Measurements from ENCODE around the gene LAMTOR1. TPM values are rescaled to one million over a fixed set of nuclear protein-coding genes. Genes with fewer than 3 reads are reported as not detected.

Gene LAMTOR1
- polyA plus RNA-seq, 4 donors: 112 to 127 (median 119) TPM

DNA sequence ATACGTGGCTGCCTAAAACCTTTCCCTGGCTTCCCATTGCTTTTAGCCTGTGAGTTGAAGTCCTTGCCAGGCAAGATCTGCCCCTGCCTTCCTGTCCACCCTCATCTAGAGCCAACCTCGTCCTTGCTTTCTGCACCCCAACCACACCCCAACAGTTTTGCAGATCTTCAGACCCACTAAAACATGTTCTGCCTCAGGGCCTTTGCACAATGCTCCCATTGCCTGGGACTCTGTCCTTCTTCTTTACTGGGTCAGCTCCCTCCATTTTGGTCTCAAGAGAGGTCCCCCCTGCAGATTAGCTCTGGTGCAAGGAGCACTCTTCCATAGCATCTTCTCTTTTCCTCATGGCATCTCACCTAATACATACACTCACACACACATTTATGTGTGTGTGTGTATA, 17.8 kb upstream of the LAMTOR1 start:
- DNase-seq (ENCODE audit: low read depth in 4 of 4, low spot score in 2 of 4): no peak

DNA sequence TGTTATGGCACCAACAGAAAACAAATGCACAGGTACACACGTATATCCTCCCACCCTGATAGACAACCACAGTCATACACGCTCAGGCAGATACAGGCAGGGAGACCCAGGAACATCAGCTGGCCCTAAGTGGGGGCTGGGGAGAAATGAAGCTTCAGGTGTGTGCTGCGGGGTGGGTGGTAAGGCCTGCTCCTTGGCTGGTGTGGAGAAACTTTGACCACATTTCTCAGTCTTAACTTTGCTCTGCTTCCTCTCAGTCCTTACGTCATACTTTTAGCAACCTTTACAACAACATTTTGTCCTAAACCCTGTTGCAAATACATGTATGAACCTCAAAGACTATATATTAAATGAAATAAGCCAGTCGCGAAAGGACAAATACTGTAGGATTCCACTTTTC, 16.1 kb upstream of the LAMTOR1 start:
- DNase-seq (ENCODE audit: low read depth in 4 of 4, low spot score in 2 of 4): no peak

DNA sequence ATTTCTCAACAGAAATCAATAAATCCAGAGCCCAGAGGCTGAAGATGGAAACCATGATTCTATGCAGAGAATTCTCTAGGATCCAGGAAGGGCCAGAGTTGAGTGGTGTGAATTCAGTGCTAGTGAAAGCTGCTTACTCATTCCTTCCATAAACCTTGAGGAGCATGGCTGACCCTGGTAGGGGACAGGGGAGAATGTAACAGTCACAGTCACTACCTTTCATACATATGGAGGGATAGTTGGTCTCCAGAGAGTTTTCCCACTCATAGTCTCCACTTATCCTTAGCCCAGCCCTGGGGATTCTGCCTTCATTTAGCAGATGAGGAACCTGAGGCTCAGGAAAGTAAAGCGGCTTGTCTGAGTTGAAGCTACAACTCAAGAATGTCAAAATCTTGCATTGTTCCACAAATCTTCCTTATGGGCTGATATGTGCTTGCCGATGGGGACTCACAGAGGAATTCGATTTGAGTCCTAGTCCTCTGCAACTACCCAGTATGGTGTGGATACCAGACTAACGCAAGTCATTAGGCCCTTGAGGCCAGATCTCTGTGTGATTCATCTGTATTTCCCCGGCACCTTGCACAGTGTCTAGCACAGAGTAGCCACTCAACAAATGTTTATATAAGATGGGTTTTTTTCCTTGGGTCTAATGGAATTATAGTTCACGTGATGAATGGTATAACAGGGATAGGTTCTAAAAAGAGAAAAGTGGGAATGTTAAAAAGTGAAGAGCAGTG, 13.1 kb upstream of the LAMTOR1 start:
- DNase-seq (ENCODE audit: low read depth in 4 of 4, low spot score in 2 of 4): no peak

DNA sequence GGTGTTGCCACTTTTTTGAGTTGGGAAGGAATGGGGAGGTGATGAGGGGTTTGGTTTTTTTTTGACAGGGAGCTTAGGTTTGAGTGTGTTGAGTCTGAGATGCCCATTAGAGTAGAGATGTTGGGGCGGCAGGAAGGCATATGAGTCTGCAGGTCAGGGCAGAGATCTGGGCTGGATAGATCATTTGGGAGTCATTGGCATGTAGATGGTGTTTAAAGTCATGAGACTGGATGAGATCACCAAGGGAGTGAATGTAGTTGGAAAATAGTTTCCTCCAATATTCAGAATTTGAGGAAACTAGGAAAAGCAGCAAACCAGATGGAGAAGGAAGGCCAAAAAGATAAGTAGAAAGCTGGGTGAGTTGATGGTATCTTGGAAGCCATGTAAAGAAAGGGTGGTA, 11.5 kb upstream of the LAMTOR1 start:
- DNase-seq (ENCODE audit: low read depth in 4 of 4, low spot score in 2 of 4): no peak

DNA sequence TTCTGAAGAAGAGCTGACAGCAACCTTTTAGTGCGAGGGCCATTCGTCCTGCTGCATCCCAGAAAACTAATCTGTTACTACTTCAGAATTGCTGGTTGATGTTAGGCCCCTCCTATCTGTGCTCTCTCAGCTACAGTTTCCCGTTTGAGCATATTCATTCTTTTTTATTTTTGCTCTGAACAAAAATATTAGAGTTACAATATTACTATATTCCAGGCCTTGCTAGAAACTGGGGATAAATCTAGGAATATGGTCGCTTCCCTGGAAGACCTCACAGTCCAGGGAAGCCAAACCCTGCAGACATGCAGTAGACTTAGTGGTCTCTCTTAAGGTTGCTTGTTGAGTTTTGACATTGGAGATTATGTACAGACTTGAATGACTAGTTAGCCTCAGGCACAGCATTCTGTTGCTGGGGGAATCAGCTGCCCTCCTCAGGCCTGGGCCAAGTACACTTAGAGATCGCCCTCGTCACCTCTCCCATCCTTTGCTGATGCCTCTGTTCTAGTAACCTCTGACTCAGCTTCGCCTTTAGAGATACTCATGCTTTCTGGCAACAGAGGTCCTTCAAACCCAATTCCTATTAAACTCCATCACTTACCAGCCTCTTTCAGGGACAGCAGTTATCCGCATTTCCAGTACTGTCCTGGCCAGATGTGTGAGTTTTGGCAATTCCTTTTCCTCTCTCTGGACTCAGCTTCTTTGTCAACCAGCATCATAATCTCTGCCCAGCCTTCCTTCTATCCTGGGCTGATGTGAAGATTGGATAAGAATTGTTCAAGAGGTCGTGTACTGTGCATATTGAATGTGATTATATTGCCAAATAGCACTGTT, 10.1 kb upstream of the LAMTOR1 start:
- DNase-seq (ENCODE audit: low read depth in 4 of 4, low spot score in 2 of 4): no peak

DNA sequence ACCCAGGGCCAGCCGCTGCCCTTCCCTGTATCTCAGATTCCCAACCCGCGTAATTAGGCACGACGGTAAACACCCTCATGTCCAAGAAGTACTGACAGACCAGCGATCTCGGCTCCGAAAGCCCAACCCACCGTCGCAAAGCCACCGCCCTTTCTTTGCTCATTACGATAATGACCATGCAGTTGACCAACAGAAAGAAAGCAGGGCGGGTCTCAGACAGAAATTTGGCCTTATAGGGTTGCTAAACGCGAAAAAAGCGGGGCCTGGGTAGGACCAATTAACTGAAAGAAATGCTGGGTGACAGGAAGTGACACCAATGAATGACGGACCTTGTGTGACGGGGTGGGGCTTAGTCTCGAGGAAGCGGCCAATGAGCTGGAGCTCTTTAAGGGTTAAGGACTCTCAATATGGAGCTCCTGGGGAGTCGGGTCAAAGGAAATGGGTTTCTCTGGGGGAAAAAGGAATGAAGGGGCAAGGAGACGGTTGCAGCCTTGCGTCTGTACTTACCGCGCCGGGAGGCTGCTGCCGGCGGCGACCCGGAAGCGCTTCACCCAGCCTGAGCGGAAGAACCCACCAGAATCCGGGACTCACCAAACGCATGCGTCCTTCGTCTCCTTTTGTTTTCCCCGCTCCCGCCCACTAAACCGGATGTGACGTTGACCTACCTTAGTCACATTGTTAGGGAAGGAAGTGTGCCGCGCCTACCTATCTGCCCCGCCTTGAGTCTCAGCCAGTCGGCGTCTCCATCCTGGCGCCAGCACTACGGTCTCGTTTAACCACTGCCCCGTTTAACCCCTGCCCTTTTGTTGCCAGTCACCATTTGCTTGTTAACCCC, 9.3 kb upstream of the LAMTOR1 start, which contains the start of gene ANAPC15:
Gene ANAPC15, minus strand, starts transcription at position 553 of the 835 bp plus-strand sequence. CDS start 1,419 bp downstream, outside the sequence.
- DNase-seq (ENCODE audit: low read depth in 4 of 4, low spot score in 2 of 4): peak; percentile 99 to 100 (median 100)

DNA sequence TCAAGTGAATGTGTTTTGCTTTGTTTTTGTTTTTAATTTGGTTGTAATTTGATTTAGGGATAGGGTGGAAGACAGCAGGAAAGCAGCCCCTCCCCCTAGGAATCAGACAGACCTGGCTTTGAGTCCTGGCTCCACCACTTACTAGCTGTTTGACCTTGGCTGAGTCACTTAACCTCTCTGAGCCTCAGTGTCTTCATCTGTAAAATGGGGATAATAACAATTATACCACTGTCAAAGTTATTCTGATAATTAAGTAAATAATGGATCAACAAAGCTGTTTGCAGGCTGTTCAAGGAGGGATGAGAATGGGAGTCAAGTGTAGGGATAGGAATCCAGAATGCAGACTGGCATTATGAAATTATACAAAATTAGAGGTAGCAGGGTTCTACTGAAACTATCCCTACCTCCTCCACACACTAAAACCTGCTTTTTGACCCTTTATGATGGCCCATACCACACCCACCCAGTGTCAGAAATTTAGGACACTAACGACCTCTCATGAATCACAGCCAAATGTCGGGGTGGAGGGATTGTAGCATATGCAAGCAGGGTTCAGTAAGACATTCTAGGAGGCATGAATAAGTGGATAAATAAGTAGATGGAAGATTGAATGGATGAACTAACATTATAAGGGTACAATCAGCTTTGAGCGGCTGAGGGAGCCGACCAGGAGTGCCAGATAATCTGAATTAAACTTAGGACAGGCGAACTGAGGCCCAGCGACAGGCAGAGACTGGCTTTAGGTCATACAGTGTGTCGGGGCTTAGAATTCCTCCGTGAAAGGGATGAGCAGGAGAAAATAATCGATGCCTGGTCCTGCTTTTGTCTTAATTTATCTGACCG, 8.4 kb upstream of the LAMTOR1 start:
- DNase-seq (ENCODE audit: low read depth in 4 of 4, low spot score in 2 of 4): peak in 1 of 4 donors; percentile 16

DNA sequence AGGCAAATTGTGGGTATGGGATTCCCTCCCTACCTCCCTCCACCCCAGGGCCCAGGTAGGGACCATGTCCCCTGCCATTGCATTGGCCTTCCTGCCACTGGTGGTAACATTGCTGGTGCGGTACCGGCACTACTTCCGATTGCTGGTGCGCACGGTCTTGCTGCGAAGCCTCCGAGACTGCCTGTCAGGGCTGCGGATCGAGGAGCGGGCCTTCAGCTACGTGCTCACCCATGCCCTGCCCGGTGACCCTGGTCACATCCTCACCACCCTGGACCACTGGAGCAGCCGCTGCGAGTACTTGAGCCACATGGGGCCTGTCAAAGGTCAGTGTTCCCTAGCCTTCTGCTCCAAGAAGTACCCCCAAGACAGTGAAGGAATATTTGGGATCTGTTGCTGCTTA, 2.8 kb upstream of the LAMTOR1 start, which contains the start of gene TOMT:
Gene TOMT, plus strand, starts transcription at position 37 of the 400 bp plus-strand sequence. Its CDS starts 28 bp downstream, at position 65.
- no peak for DNase-seq (ENCODE audit: low read depth in 4 of 4, low spot score in 2 of 4)

DNA sequence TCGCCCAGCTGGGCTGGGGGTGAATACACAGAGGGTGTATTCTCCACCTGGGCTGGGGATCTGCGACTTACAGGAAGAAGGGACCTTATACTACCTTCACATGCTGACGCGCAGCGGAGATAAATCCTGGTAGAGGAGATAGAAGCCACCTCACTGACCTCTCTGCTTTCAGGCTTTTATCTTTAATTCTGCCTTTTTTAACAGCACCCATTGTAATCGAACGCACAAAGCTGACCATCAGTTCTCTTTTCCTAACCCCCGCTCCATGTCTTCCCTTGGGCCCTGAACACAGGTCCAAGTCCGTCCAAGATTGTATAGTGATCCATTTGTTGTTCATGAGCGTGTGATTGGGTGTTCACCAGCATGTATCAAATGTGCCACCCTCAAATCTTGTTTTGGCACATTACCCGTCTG, 664 bp upstream of the LAMTOR1 start:
- DNase-seq (ENCODE audit: low read depth in 4 of 4, low spot score in 2 of 4): no peak

DNA sequence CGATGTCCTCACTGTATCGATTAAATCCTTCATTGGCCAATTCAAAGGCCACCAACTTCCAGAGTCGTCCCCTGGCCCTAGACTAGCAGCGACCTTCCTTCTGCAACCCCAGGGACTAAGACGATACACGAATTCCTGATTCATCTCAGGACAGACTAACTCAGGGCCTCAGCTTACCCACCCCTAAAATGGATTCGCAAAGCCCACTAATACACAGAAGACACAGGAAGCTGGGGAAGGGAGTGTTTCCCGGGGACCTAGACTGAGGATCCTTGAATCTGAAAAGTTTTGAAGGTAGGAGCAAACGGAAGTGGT, 509 bp downstream of the LAMTOR1 start:
- DNase-seq (ENCODE audit: low read depth in 4 of 4, low spot score in 2 of 4): no peak

DNA sequence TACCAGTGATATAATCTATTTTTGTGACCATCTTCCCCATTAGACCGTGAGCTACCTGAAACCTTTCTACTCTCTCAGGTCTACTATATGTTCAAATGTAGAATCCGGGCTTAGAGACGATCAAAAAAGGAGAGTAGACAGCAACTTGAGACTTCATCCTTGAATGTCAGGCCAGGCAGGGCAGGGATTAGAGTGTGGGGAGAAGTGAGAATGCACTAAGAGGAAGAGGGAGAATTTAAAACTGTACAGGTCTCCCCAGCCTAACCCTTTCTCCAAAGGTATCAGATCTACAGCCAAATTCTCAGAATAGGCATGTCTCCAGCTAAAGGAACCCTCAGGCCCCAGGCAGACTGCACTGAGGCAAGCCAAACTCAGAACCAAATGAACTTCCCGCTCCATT, 935 bp downstream of the LAMTOR1 start:
- no peak for DNase-seq (ENCODE audit: low read depth in 4 of 4, low spot score in 2 of 4)

DNA sequence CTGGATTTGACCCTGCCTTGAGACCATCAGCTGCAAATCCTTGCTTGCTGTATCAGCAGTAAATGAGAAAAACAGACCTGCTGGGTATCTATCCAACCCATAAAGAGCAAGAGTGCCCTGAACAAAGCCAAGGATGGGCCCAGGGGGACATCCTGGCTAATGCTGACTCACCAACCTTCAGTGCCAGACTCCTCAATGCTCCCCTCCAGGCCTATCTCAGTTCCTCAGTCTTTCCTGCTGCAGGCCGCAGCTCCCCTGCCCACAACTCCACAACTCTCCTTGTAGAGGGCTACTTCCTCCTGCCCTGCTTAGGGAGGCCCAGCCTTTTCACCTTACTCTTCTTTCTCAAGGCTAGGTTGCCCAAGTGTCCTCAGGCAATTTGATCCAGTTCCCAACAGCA, 2.6 kb downstream of the LAMTOR1 start:
- DNase-seq (ENCODE audit: low read depth in 4 of 4, low spot score in 2 of 4): no peak

DNA sequence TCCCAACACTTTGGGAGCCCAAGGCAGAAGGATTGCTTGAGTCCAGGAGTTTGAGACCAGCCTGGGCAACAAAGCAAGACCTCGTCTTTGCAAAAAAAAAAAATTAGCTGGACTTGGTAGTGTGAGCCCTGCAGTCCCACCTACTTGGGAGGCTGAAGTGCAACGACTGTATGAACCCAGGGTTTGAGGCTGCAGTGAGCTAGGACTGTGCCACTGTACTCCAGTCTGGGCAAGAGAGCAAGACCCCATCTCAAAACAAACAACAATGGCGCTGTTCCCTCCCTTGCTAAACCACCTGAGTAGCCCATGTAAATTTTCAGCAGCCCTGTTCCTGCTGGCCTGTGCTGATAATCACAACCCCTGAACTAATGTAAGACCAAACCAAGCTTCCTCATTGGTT, 3.1 kb downstream of the LAMTOR1 start:
- no peak for DNase-seq (ENCODE audit: low read depth in 4 of 4, low spot score in 2 of 4)

DNA sequence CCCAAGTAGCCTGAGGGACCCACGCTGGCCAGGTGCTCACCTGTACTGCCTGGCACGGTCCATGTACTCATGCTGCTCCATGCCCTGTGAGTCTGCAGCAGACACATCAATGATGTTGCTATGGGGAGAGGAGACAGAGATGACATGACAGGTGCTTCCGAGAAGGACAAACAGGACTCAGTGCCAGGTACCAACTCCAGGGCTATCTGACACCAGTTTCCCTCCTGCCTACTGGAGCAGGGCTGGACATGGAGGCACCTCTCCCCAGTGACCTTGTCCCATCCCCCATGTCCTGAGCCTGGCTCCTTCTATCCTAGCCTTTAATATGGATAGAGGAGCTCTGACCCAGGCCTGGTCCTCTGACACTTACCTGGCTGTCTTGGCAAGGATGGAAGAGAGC, 4.4 kb downstream of the LAMTOR1 start:
- DNase-seq (ENCODE audit: low read depth in 4 of 4, low spot score in 2 of 4): no peak

DNA sequence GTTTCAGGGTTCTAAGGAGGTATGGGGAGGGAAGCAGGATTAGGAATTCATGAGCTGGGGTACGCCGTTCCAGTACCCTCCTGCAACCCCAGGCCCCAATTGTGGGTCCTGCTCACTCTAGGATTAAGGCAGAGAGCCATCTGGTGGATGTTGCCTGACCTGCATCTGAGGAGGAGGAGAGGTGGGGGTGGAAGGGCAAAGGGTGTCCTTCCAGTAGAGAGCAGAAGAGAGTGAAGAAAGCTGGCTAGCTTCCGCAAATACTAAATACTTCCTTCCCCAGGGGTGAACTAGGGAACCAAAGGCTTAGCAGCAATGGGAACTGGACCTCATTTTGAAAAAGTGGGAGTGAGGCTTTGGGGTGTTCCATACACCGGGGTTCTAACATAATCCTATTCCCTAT, 11.8 kb downstream of the LAMTOR1 start:
- DNase-seq (ENCODE audit: low read depth in 4 of 4, low spot score in 2 of 4): no peak

DNA sequence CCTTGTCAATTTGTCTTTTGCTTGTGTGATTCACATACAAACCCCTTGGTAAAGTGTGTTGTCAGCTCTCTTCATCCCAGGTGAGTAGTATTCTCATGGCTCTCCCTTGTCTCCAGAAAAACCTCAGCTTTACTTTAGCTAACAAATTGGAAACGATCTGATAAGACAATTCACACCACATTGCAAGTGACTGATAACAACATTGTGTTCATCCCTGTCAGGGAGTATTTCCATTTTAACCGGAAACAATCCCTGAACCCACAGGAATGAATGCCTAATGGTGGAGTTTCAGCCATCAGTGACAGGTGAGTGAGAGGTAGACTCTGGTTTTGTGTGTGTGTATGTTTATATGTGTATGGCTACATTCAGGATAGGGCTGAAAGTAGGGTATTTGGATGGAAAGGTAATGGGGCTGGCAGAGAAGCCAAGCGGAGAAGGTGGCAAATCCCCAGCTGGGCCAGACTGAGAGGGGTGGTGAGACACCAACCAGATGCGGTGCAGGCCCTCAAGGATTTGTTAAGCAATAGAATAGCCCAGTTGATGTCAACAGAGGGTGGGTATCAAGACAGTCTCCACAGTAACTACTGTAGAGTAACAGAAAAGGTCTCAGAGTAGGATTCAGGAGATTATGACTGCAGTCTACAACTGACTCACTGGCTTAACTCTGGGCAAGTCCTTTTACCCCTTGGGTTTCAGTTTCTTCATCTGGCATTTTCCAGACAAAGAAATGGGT, 14.9 kb downstream of the LAMTOR1 start:
- no peak for DNase-seq (ENCODE audit: low read depth in 4 of 4, low spot score in 2 of 4)

DNA sequence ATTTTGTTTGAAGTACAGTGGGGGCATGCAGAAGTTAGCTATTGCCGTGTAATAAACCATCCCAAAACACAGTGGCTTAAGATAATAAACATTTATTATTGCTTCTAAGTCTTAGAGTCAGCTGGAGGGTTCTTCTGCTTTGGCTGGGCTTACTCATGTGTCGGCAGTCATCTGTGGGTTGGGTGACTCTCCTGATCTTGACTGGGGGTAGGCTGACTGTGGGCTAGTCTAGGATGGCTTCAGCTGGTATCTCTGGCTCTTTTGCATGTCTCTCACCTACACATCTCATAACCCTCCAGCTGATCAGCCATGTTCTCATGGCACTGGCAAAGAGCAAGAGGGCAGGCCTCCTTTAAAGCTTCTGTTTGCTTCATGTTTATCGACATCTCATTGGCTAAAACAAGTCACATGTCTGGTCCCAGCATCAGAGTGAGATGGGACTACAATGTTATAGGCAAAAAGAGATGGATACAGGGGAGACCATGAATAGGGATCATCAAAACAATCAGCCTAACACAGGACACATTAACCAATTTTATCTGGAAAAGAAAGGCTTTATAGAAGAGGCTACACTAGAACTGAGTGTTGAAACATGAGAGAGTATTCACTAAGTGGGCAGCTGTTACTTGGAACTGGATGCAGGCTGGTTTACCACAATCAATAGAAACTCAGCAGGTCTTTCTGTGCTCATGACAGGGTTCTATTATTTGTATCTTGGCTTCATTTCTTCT, 17.3 kb downstream of the LAMTOR1 start:
- no peak for DNase-seq (ENCODE audit: low read depth in 4 of 4, low spot score in 2 of 4)

DNA sequence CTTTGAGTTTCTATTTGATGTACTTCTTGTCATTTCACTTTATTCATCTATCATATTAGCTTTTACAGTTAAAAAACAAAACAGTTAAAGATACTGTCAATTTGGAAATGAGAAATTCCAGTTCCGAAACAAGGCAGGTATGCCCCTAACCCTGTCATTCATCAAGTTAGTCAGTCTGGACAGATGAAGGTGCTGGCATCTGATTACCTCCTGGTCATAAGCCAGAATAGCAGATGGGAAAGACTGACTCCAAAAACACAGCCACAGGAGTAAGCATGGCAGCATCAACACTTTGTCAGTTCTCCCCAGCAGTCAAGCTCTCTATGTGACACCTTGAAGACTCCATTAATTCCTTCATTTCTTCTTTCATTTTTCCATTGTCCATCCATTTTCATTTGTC, 18.1 kb downstream of the LAMTOR1 start:
- no peak for DNase-seq (ENCODE audit: low read depth in 4 of 4, low spot score in 2 of 4)

DNA sequence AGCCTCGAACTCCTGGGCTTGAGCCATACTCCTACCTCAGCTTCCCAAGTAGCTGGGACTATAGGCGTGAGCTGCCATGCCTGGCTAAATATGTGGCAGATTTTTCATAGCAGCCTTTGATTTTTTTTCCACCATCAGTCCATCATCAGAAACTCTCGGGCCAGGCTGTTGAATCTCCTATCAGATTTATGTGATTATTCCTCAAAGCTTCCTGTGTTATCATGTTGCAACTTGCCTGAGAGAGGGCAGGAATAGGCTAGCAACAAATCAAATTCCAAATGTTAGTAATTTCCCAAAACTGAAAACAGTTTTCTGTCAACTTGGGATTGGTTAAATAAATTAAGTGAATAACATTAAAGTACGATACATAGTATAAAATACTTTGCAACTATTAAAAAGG, 19.0 kb downstream of the LAMTOR1 start:
- no peak for DNase-seq (ENCODE audit: low read depth in 4 of 4, low spot score in 2 of 4)
